Mesenchymal stem cell (in vitro differentiated cells and primary cell): ENCODE results near the gene CAPN2.

Source experiments
- DNase-seq: peaks from one replicate; pipeline ENCODE4 v3.0.0-alpha.2; 2013
- H2AFZ ChIP-seq: one replicate; pipeline ENCODE4 v1.6.1; 2013; ENCODE audit warnings: low read depth, mild to moderate bottlenecking, control low read depth, inconsistent platforms, low read length, moderate library complexity
- H2AK5ac ChIP-seq: 2 replicates; pipeline ENCODE4 v1.6.1; 2013; ENCODE audit warnings: low read length, moderate library complexity, mild to moderate bottlenecking, inconsistent platforms; ENCODE audit not compliant: severe bottlenecking
- H2BK120ac ChIP-seq: one replicate; pipeline ENCODE4 v1.6.1; 2013; ENCODE audit warnings: low read depth, mild to moderate bottlenecking, inconsistent platforms, low read length, moderate library complexity
- H2BK12ac ChIP-seq, 2 experiments: one replicate each; pipeline ENCODE4 v1.6.1; 2013; ENCODE audit warnings: inconsistent platforms in 2 of 2, low read length in 2 of 2, mild to moderate bottlenecking in 2 of 2, moderate library complexity in 2 of 2, control low read depth in 1 of 2
- H2BK15ac ChIP-seq: one replicate; pipeline ENCODE4 v1.6.1; 2013; ENCODE audit warnings: mild to moderate bottlenecking, low read depth, inconsistent platforms; ENCODE audit not compliant: poor library complexity, severe bottlenecking
- H2BK5ac ChIP-seq: 2 replicates; pipeline ENCODE4 v1.6.1; 2013; ENCODE audit warnings: low read depth, mild to moderate bottlenecking, low read length, control low read depth, inconsistent platforms; ENCODE audit not compliant: poor library complexity, severe bottlenecking
- H3K14ac ChIP-seq, 2 experiments: one replicate each; pipeline ENCODE4 v1.6.1; 2013; ENCODE audit warnings: inconsistent platforms in 2 of 2, low read length in 2 of 2, control low read depth in 1 of 2, mild to moderate bottlenecking in 1 of 2, moderate library complexity in 1 of 2
- H3K18ac ChIP-seq, 2 experiments: one replicate each; pipeline ENCODE4 v1.6.1; 2013; ENCODE audit warnings: inconsistent platforms in 2 of 2, low read length in 2 of 2, control low read depth in 1 of 2, low read depth in 1 of 2, mild to moderate bottlenecking in 1 of 2
- H3K23ac ChIP-seq, 2 experiments: one replicate each; pipeline ENCODE4 v1.6.1; 2013; ENCODE audit warnings: inconsistent platforms in 2 of 2, low read length in 2 of 2, mild to moderate bottlenecking in 2 of 2, moderate library complexity in 2 of 2, control low read depth in 1 of 2
- H3K27ac ChIP-seq: 2 replicates; pipeline ENCODE4 v1.5.1; 2013; ENCODE audit warnings: mild to moderate bottlenecking, moderate library complexity, low read length, control low read depth, inconsistent platforms; ENCODE audit not compliant: poor library complexity, severe bottlenecking
- H3K27me3 ChIP-seq, 2 experiments: 2 replicates each; pipeline versions ENCODE4 v1.6.1 to v1.7.0; 2013; ENCODE audit warnings: low read length in 2 of 2, mild to moderate bottlenecking in 2 of 2, moderate library complexity in 2 of 2, control low read depth in 1 of 2, inconsistent platforms in 1 of 2; ENCODE audit not compliant: control insufficient read depth in 1 of 2, insufficient read depth in 1 of 2
- H3K36me3 ChIP-seq, 2 experiments: 2 replicates each; pipeline versions ENCODE4 v1.6.1 to v1.7.0; 2013; ENCODE audit warnings: low read length in 2 of 2, control low read depth in 1 of 2, inconsistent platforms in 1 of 2, low read depth in 1 of 2, mild to moderate bottlenecking in 1 of 2; ENCODE audit not compliant: insufficient read depth in 2 of 2, control insufficient read depth in 1 of 2
- H3K4ac ChIP-seq, 2 experiments: one replicate each; pipeline ENCODE4 v1.6.1; 2013; ENCODE audit warnings: inconsistent platforms in 2 of 2, low read length in 2 of 2, mild to moderate bottlenecking in 2 of 2, moderate library complexity in 2 of 2, control low read depth in 1 of 2, low read depth in 1 of 2
- H3K4me1 ChIP-seq: 2 replicates; pipeline ENCODE4 v1.6.1; 2013; ENCODE audit warnings: low read depth, low read length, control low read depth; ENCODE audit not compliant: control insufficient read depth, insufficient read depth
- H3K4me2 ChIP-seq: 2 replicates; pipeline ENCODE4 v1.6.1; 2013; ENCODE audit warnings: low read length, mild to moderate bottlenecking, inconsistent platforms; ENCODE audit not compliant: poor library complexity, severe bottlenecking
- H3K4me3 ChIP-seq, 2 experiments: 2 replicates each; pipeline versions ENCODE4 v1.5.1 to v1.7.0; 2013; ENCODE audit warnings: low read length in 2 of 2, mild to moderate bottlenecking in 2 of 2, control low read depth in 1 of 2, low read depth in 1 of 2; ENCODE audit not compliant: insufficient read depth in 1 of 2
- H3K79me1 ChIP-seq: replicated peaks from 2 replicates; pipeline ENCODE4 v1.6.1; 2013; ENCODE audit warnings: mild to moderate bottlenecking, control low read depth, low read length, inconsistent platforms; ENCODE audit not compliant: poor library complexity, severe bottlenecking
- H3K9ac ChIP-seq: 2 replicates; pipeline ENCODE4 v1.7.0; 2013; ENCODE audit warnings: mild to moderate bottlenecking, low read length, moderate library complexity
- H3K9me3 ChIP-seq: 2 replicates; pipeline ENCODE4 v1.7.0; 2013; ENCODE audit warnings: mild to moderate bottlenecking, low read length; ENCODE audit not compliant: control insufficient read depth
- H4K8ac ChIP-seq: one replicate; pipeline ENCODE4 v1.6.1; 2013; ENCODE audit warnings: inconsistent platforms, mild to moderate bottlenecking, low read length, moderate library complexity
- H4K91ac ChIP-seq: one replicate; pipeline ENCODE4 v1.6.1; 2013; ENCODE audit warnings: mild to moderate bottlenecking, low read length, inconsistent platforms
- WGBS: methylation state at CpG from one replicate; pipeline ENCODE4 v1.1.7; 2013; ENCODE audit warnings: mixed read lengths; 5-methylcytosine and 5-hydroxymethylcytosine counted together

CAPN2 gene

GRCh38 chr1:223754681-223755431, 42.5 kb downstream of the CAPN2 start:
- 99% methylated on average over 17 of the region's 17 CpGs for WGBS
- H3K36me3 ChIP-seq, result peaks cover 91 to 100% of the 10 kb centered on the region in 2 experiments
- H3K23ac ChIP-seq, result no peak overlapping the region
- H3K4me3 ChIP-seq, result no peak overlapping the region
- no peak overlapping the region for H3K18ac ChIP-seq
- H2AK5ac ChIP-seq, result no peak overlapping the region
- no peak overlapping the region for H2BK12ac ChIP-seq
- H2AFZ ChIP-seq, result no peak overlapping the region
- no peak overlapping the region for H2BK15ac ChIP-seq
- H3K4ac ChIP-seq, result no peak overlapping the region
- no peak overlapping the region for H3K9ac ChIP-seq
- H3K4me2 ChIP-seq, result no peak overlapping the region
- no peak overlapping the region for H2BK120ac ChIP-seq
- H3K4me1 ChIP-seq, result no peaks in the 10 kb centered on the region
- no peak overlapping the region for H3K27ac ChIP-seq
- no peak overlapping the region for H4K91ac ChIP-seq
- H2BK5ac ChIP-seq, result no peak overlapping the region
- no peaks in the 10 kb centered on the region for H3K27me3 ChIP-seq
- no peaks in the 10 kb centered on the region for H3K9me3 ChIP-seq
- no peak for DNase-seq
- no peak overlapping the region for H3K14ac ChIP-seq
- H3K79me1 ChIP-seq, result peaks cover 65% of the 10 kb centered on the region
- peak overlapping the region; percentile 29 for H4K8ac ChIP-seq

DNA sequence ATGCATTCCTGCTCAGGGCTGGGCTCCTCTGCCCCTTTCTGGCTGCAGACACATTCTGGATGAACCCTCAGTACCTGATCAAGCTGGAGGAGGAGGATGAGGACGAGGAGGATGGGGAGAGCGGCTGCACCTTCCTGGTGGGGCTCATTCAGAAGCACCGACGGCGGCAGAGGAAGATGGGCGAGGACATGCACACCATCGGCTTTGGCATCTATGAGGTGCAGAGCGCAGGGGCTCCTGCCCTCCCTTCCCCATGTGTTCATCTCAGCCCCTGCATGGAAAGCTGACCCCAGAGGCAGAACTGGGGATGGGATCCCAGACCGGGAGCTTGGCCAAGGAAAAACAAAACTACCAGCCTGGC, 43.1 kb downstream of the CAPN2 start:
- no peak overlapping the region for H4K8ac ChIP-seq
- H3K4me1 ChIP-seq, result peaks cover 4% of the 10 kb centered on the region
- no peak overlapping the region for H3K14ac ChIP-seq
- H3K9me3 ChIP-seq, result no peaks in the 10 kb centered on the region
- DNase-seq, result no peak
- H2BK5ac ChIP-seq, result no peak overlapping the region
- H3K4me3 ChIP-seq, result no peak overlapping the region
- H3K23ac ChIP-seq, result no peak overlapping the region
- H3K4me2 ChIP-seq, result no peak overlapping the region
- H3K4ac ChIP-seq, result no peak overlapping the region
- H3K27me3 ChIP-seq, result no peaks in the 10 kb centered on the region
- no peak overlapping the region for H3K18ac ChIP-seq
- no peak overlapping the region for H2BK15ac ChIP-seq
- H3K9ac ChIP-seq, result no peak overlapping the region
- H3K79me1 ChIP-seq, result peaks cover 69% of the 10 kb centered on the region
- H4K91ac ChIP-seq, result no peak overlapping the region
- H2AK5ac ChIP-seq, result no peak overlapping the region
- H3K36me3 ChIP-seq, result peaks cover 95 to 100% of the 10 kb centered on the region in 2 experiments
- no peak overlapping the region for H2BK12ac ChIP-seq
- WGBS, result 88% methylated on average over 9 of the region's 9 CpGs
- H3K27ac ChIP-seq, result no peak overlapping the region
- H2AFZ ChIP-seq, result no peak overlapping the region
- no peak overlapping the region for H2BK120ac ChIP-seq

- no peak overlapping the region for H3K23ac ChIP-seq
- no peak overlapping the region for H3K14ac ChIP-seq
- H3K9ac ChIP-seq, result no peak overlapping the region
- H4K91ac ChIP-seq, result no peak overlapping the region
- no peaks in the 10 kb centered on the region for H3K27me3 ChIP-seq
- no peaks in the 10 kb centered on the region for H3K9me3 ChIP-seq
- H3K27ac ChIP-seq, result no peak overlapping the region
- no peak overlapping the region for H2AK5ac ChIP-seq
- no peak overlapping the region for H2BK12ac ChIP-seq
- H3K36me3 ChIP-seq, result peaks cover 93 to 100% of the 10 kb centered on the region in 2 experiments
- H3K4me1 ChIP-seq, result peaks cover 4% of the 10 kb centered on the region
- no peak for DNase-seq
- H3K4me3 ChIP-seq, result no peak overlapping the region
- H3K4ac ChIP-seq, result no peak overlapping the region
- no peak overlapping the region for H2BK5ac ChIP-seq
- H2BK15ac ChIP-seq, result no peak overlapping the region
- H3K18ac ChIP-seq, result no peak overlapping the region
- no peak overlapping the region for H3K4me2 ChIP-seq
- H4K8ac ChIP-seq, result no peak overlapping the region
- no peak overlapping the region for H2BK120ac ChIP-seq
- H3K79me1 ChIP-seq, result peaks cover 70% of the 10 kb centered on the region
- H2AFZ ChIP-seq, result no peak overlapping the region
- 95% methylated on average over 13 of the region's 13 CpGs for WGBS
Observed at GRCh38 chr1:223755992-223756775, 43.8 kb downstream of the CAPN2 start.
